K562 (cell line): ENCODE measurements around the gene MYO6. TPM values are rescaled to one million over a fixed set of nuclear protein-coding genes. Genes with fewer than 3 reads are reported as not detected.

ENCODE experiments used
- ATAC-seq: fragments of 200-7000 bp; cut with Tn5 transposase; 3 replicates; pipeline ENCODE4 v1.9.1; 2020; ENCODE audit warnings: moderate library complexity
- BruUV-seq: library from RNA; stranded (reverse); fragments of 400-500 nt; replicated peaks from 2 replicates; lab custom pipeline; 2021; lab: Mats Ljungman, UMichigan
- CTCF ChIA-PET: fragments of 300-600 bp; formaldehyde crosslinking; extraction: SDS; loops from one replicate; lab custom pipeline; 2021; ENCODE audit warnings: low intra/inter-chr PET ratio; lab: Yijun Ruan, JAX
- POLR2A ChIA-PET: fragments of 300-600, 350-650 bp; sonication (Branson Sonifier 250); formaldehyde crosslinking; extraction: SDS; loops from one replicate; lab custom pipeline; 2021; ENCODE audit warnings: antibody characterized with exemption, inconsistent platforms; lab: Yijun Ruan, JAX
- DNase-seq, 4 experiments: peaks; one replicate each; pipeline versions ENCODE4 v3.0.0 to v3.0.0-alpha.2; 2011 to 2018; ENCODE audit warnings: low spot score in 3 of 4, mixed read lengths in 3 of 4; ENCODE audit errors: extremely low read depth in 1 of 4
- FAIRE-seq: peaks from 2 replicates; lab custom pipeline; 2011; peaks lifted over from hg19 to GRCh38; lab: Jason Lieb, UNC
- H2AFZ ChIP-seq: 2 replicates; pipeline ENCODE4 v1.6.0; 2011; ENCODE audit warnings: low read depth, low read length, control low read depth, inconsistent platforms
- H3K27ac ChIP-seq: fragments of 200-600 bp; 3 replicates; pipeline ENCODE4 v1.8.0; 2011; ENCODE audit warnings: low read depth, mild to moderate bottlenecking, control low read depth, inconsistent platforms, low read length, moderate library complexity, mixed read lengths; ENCODE audit errors: extremely low read depth
- H3K27me3 ChIP-seq, 2 experiments: fragments of 300-600 bp in 1 of 2; 2 replicates in 1 of 2; 3 replicates in 1 of 2; pipeline versions ENCODE4 v1.6.0 to v1.8.0; 2011; ENCODE audit warnings: inconsistent platforms in 2 of 2, low read length in 2 of 2, mild to moderate bottlenecking in 1 of 2, mixed read lengths in 1 of 2, moderate library complexity in 1 of 2; ENCODE audit not compliant: control insufficient read depth in 2 of 2, insufficient read depth in 2 of 2
- H3K36me3 ChIP-seq: fragments of 300-600 bp; 3 replicates; pipeline ENCODE4 v1.8.0; 2011; ENCODE audit warnings: mild to moderate bottlenecking, low read length, inconsistent platforms; ENCODE audit not compliant: control insufficient read depth, insufficient read depth
- H3K4me1 ChIP-seq, 2 experiments: fragments of 200-600 bp in 1 of 2; replicated peaks in 1 of 2; 2 replicates in 1 of 2; 3 replicates in 1 of 2; pipeline versions ENCODE4 v1.5.1 to v1.8.0; 2011; ENCODE audit warnings: inconsistent platforms in 2 of 2, low read length in 2 of 2, mild to moderate bottlenecking in 1 of 2, mixed read lengths in 1 of 2, moderate library complexity in 1 of 2; ENCODE audit not compliant: control insufficient read depth in 2 of 2, insufficient read depth in 2 of 2
- H3K4me2 ChIP-seq: 2 replicates; pipeline ENCODE4 v1.6.1; 2011; ENCODE audit warnings: low read length, control low read depth, inconsistent platforms, mixed read lengths; ENCODE audit not compliant: insufficient read depth
- H3K4me3 ChIP-seq: fragments of 200-600 bp; sonication (generic), shearing (Covaris generic); 2 replicates; pipeline ENCODE4 v1.5.1; 2016; ENCODE audit warnings: control low read depth, inconsistent platforms
- H3K79me2 ChIP-seq: fragments of 200-600 bp; 3 replicates; pipeline ENCODE4 v1.8.0; 2011; ENCODE audit warnings: low read length, inconsistent platforms; ENCODE audit not compliant: control insufficient read depth, insufficient read depth
- H3K9ac ChIP-seq, 2 experiments: 2 replicates each; pipeline versions ENCODE4 v1.6.0 to v1.6.1; 2011; ENCODE audit warnings: low read depth in 2 of 2, low read length in 2 of 2, control low read depth in 1 of 2, inconsistent platforms in 1 of 2, mild to moderate bottlenecking in 1 of 2, mixed read lengths in 1 of 2; ENCODE audit not compliant: insufficient read depth in 1 of 2
- H3K9me1 ChIP-seq: one replicate; pipeline ENCODE4 v1.6.0; 2011; ENCODE audit warnings: inconsistent platforms, mild to moderate bottlenecking, low read length, moderate library complexity; ENCODE audit not compliant: control insufficient read depth, insufficient read depth
- H3K9me3 ChIP-seq: replicated peaks from 2 replicates; pipeline ENCODE4 v1.5.1; 2011; ENCODE audit warnings: low read depth, low read length, inconsistent platforms; ENCODE audit not compliant: control insufficient read depth, insufficient read depth
- H4K20me1 ChIP-seq: replicated peaks from 2 replicates; pipeline ENCODE4 v1.6.1; 2011; ENCODE audit warnings: low read length, inconsistent platforms, mixed read lengths; ENCODE audit not compliant: control insufficient read depth, insufficient read depth
- MYC ChIP-seq, 2 experiments: fragments of 250-450 bp in 1 of 2; sonication (Bioruptor Pico) in 1 of 2; IDR thresholded peaks; 2 replicates each; pipeline versions ENCODE4 v1.5.1 to v1.6.1; 2012 to 2021; ENCODE audit warnings: low read depth in 2 of 2, borderline replicate concordance in 1 of 2, improper control_type of control experiment in 1 of 2, low read length in 1 of 2, mild to moderate bottlenecking in 1 of 2, moderate library complexity in 1 of 2
- NR2C1 ChIP-seq, 2 experiments: fragments of 450-650 bp; IDR thresholded peaks; 2 replicates each; pipeline ENCODE4 v1.6.1; 2017; ENCODE audit warnings: mild to moderate bottlenecking in 2 of 2, antibody characterized with exemption in 1 of 2, inconsistent platforms in 1 of 2, missing compliant biosample characterization in 1 of 2, missing genetic modification characterization in 1 of 2
- U2AF1 ChIP-seq: fragments of 200-400 bp; formaldehyde crosslinking; optimal IDR thresholded peaks from 2 replicates; pipeline ENCODE3; 2017; ENCODE audit warnings: mild to moderate bottlenecking, low read depth, low read length, moderate library complexity
- XRCC5 ChIP-seq: fragments of 200-400 bp; formaldehyde crosslinking; IDR thresholded peaks from 2 replicates; pipeline ENCODE4 v1.6.1; 2017; ENCODE audit warnings: low read depth, mild to moderate bottlenecking, low read length
- ZC3H8 ChIP-seq: fragments of 450-650 bp; IDR thresholded peaks from 2 replicates; pipeline ENCODE4 v1.6.1; 2017
- ZNF232 ChIP-seq: sonication (generic); formaldehyde crosslinking; IDR thresholded peaks from 2 replicates; pipeline ENCODE4 v1.8.0; 2022; ENCODE audit warnings: mild to moderate bottlenecking, missing genetic modification reagents
- ZNF76 ChIP-seq: fragments of 250-450 bp; sonication (Bioruptor Pico); IDR thresholded peaks from 2 replicates; pipeline ENCODE4 v1.4.0; 2020; ENCODE audit warnings: mild to moderate bottlenecking, moderate library complexity, borderline replicate concordance
- ZNF785 ChIP-seq: fragments of 250-450 bp; sonication (Bioruptor Pico); IDR thresholded peaks from 2 replicates; pipeline ENCODE4 v1.4.0; 2020; ENCODE audit warnings: mild to moderate bottlenecking
- WGBS: fragments of 100-300 bp; shearing (Covaris generic); methylation state at CpG from one replicate; pipeline ENCODE4 v1.1.6; 2016; ENCODE audit warnings: low coverage, mixed read lengths; ENCODE audit not compliant: insufficient coverage; ENCODE audit errors: missing lambda C conversion rate; 5-methylcytosine and 5-hydroxymethylcytosine counted together
- in situ Hi-C: fragments of 300-500 bp; cut with MboI; formaldehyde crosslinking; loops from 4 replicates; pipeline ENCODE4 v1.15.0; 2018; ENCODE audit warnings: inconsistent platforms, mixed read lengths
- intact Hi-C: fragments of 100-400 bp; cut with micrococcal nuclease; formaldehyde crosslinking; loops from 2 replicates; pipeline ENCODE4 v1.14.2; 2022
- polyA plus RNA-seq, 8 experiments: library from polyadenylated mRNA; depleted of rRNA in 4 of 8; stranded (reverse) in 5 of 8; unstranded in 3 of 8; fragments of >200 nt; fragmentation: Nextera tagmentation in 2 of 8; fragmentation: Illumina TruSeq in 1 of 8; extraction: Ambion mirVana in 2 of 8; extraction: Trizol in 1 of 8; gene quantifications; 2 replicates each; pipeline versions ENCODE4 v1.2.1 to v1.2.3, GENCODE V29; 2011 to 2014; ENCODE audit warnings: inconsistent platforms in 1 of 8, missing spikeins in 1 of 8
- total RNA-seq, 7 experiments: library from RNA; depleted of rRNA in 6 of 7; stranded (reverse); fragments of >200 nt in 6 of 7; fragmentation: Illumina TruSeq in 2 of 7; extraction: Trizol in 2 of 7; gene quantifications; 2 replicates each; pipeline versions ENCODE4 v1.2.1 to v1.2.3, GENCODE V29; 2011 to 2021; ENCODE audit warnings: low replicate concordance in 1 of 7
- TF ChIP-seq, protein P1 (sequence below), 2 experiments: fragments of 450-650 bp; formaldehyde crosslinking in 1 of 2; IDR thresholded peaks; 2 replicates each; pipeline versions ENCODE4 v1.4.0 to v1.6.1; 2014 to 2020; ENCODE audit warnings: mild to moderate bottlenecking in 2 of 2, borderline replicate concordance in 1 of 2, low read depth in 1 of 2
- TF ChIP-seq, protein P2 (sequence below), 3 experiments: fragments of 200-800 bp in 1 of 3; fragments of 250-450 bp in 1 of 3; fragments of 450-650 bp in 1 of 3; sonication (Bioruptor Pico) in 1 of 3; sonication (Bioruptor generic) in 1 of 3; formaldehyde crosslinking in 1 of 3; IDR thresholded peaks; 2 replicates each; pipeline versions ENCODE4 v1.6.1 to v1.8.0; 2016 to 2022; ENCODE audit warnings: mild to moderate bottlenecking in 2 of 3, missing genetic modification characterization in 2 of 3, missing compliant biosample characterization in 1 of 3, moderate library complexity in 1 of 3

MYO6 gene
- total and polyA plus RNA-seq, 9 of the 15 experiments (the other 6 are each of a cell fraction or from before 2014, with no cell fraction given) = 1.3 to 5.5 (median 2.7) TPM

DNA sequence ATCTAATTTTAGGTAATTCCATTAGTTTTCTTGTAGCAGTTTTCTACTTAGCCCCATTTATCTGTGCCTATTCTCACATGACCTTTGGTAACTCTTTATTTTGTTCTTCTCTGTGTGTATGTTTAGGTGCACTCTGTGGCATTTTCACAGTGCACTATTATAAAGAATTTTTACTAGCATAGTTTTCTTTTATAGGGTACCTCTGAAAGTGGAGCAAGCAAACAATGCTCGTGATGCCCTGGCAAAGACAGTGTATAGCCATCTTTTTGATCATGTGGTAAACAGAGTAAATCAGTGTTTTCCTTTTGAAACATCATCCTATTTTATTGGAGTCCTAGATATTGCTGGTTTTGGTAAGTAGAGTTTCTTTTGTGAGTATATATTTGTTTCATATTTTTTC lies 107.9 kb downstream of the MYO6 start:
- H3K4me2 ChIP-seq = no peak overlapping the region
- H3K4me3 ChIP-seq = no peak overlapping the region
- in situ Hi-C loops (no loop called here), intact Hi-C loops (loop anchor here (10.0 kb wide), 1 partner anchor 78 kb away; no protein-coding TSS in a partner anchor)
- BruUV-seq = no TSS peak
- 10% methylated on average over 1 of the region's 1 CpG for WGBS
- H2AFZ ChIP-seq = no peak overlapping the region
- ChIA-PET POLR2A (no interaction called here), CTCF (no interaction called here)
- H3K36me3 ChIP-seq = no peaks in the 10 kb centered on the region
- DNase-seq (no peak), FAIRE-seq (no peak), ATAC-seq (no peak)
- H3K27ac ChIP-seq = no peak overlapping the region
- no peak overlapping the region for H3K9ac ChIP-seq
- H3K79me2 ChIP-seq = no peaks in the 10 kb centered on the region
- H3K27me3 ChIP-seq = no peaks in the 10 kb centered on the region; a peak in 1 of 5 replicates
- no peaks in the 10 kb centered on the region for H3K9me3 ChIP-seq
- no peaks in the 10 kb centered on the region for H3K4me1 ChIP-seq
- H4K20me1 ChIP-seq = no peaks in the 10 kb centered on the region
- no peaks in the 10 kb centered on the region for H3K9me1 ChIP-seq
- TF ChIP-seq ZNF232 (CRISPR knock-in tag) (no peak), U2AF1 (no peak), ZNF76 (CRISPR knock-in tag) (no peak), ZC3H8 (no peak), XRCC5 (no peak), MYC (IDR thresholded peaks at IDR 0.05; ENCODE audit: low read depth, low read length) (no peak), MYC (CRISPR knock-in tag; IDR thresholded peaks at IDR 0.05; ENCODE audit: borderline replicate concordance, low read depth) (no peak), ZNF785 (CRISPR knock-in tag) (no peak), NR2C1 (IDR thresholded peaks at IDR 0.05) (no peak), NR2C1 (tag; IDR thresholded peaks at IDR 0.05) (no peak)
- TF ChIP-seq, protein P1, sequence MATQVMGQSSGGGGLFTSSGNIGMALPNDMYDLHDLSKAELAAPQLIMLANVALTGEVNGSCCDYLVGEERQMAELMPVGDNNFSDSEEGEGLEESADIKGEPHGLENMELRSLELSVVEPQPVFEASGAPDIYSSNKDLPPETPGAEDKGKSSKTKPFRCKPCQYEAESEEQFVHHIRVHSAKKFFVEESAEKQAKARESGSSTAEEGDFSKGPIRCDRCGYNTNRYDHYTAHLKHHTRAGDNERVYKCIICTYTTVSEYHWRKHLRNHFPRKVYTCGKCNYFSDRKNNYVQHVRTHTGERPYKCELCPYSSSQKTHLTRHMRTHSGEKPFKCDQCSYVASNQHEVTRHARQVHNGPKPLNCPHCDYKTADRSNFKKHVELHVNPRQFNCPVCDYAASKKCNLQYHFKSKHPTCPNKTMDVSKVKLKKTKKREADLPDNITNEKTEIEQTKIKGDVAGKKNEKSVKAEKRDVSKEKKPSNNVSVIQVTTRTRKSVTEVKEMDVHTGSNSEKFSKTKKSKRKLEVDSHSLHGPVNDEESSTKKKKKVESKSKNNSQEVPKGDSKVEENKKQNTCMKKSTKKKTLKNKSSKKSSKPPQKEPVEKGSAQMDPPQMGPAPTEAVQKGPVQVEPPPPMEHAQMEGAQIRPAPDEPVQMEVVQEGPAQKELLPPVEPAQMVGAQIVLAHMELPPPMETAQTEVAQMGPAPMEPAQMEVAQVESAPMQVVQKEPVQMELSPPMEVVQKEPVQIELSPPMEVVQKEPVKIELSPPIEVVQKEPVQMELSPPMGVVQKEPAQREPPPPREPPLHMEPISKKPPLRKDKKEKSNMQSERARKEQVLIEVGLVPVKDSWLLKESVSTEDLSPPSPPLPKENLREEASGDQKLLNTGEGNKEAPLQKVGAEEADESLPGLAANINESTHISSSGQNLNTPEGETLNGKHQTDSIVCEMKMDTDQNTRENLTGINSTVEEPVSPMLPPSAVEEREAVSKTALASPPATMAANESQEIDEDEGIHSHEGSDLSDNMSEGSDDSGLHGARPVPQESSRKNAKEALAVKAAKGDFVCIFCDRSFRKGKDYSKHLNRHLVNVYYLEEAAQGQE (IDR thresholded peaks at IDR 0.05; ENCODE audit: borderline replicate concordance) = no peak
- TF ChIP-seq, protein P1 (CRISPR knock-in tag; IDR thresholded peaks at IDR 0.05; ENCODE audit: low read depth) = no peak
- TF ChIP-seq, protein P2, sequence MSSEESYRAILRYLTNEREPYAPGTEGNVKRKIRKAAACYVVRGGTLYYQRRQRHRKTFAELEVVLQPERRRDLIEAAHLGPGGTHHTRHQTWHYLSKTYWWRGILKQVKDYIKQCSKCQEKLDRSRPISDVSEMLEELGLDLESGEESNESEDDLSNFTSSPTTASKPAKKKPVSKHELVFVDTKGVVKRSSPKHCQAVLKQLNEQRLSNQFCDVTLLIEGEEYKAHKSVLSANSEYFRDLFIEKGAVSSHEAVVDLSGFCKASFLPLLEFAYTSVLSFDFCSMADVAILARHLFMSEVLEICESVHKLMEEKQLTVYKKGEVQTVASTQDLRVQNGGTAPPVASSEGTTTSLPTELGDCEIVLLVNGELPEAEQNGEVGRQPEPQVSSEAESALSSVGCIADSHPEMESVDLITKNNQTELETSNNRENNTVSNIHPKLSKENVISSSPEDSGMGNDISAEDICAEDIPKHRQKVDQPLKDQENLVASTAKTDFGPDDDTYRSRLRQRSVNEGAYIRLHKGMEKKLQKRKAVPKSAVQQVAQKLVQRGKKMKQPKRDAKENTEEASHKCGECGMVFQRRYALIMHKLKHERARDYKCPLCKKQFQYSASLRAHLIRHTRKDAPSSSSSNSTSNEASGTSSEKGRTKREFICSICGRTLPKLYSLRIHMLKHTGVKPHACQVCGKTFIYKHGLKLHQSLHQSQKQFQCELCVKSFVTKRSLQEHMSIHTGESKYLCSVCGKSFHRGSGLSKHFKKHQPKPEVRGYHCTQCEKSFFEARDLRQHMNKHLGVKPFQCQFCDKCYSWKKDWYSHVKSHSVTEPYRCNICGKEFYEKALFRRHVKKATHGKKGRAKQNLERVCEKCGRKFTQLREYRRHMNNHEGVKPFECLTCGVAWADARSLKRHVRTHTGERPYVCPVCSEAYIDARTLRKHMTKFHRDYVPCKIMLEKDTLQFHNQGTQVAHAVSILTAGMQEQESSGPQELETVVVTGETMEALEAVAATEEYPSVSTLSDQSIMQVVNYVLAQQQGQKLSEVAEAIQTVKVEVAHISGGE (CRISPR knock-in tag; IDR thresholded peaks at IDR 0.05) = no peak
